ENCODE measurements around the gene CAPN2.
"Not testable (repeated sequence)": the region's sequence is repeated elsewhere in the genome, so short reads cannot be mapped to it uniquely, and the experiment has no call there.

Gene CAPN2

DNA sequence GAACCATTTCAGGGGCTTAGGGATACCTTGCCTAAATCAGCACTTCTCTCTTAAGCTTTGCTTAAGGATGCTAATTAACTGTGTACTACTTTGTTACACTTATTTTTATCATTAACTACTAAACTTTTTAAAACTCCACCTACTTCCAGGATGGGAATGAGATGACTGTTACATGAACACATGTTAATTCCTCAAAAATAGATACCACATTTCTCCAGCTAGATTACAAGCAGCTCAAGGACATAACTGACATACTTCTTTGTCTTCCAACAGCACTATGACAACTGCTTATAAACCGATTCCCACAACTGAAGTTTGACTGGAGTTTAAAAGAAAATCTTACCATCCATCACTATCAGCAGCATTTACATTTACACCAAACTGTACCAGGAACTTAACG lies 79.7 kb downstream of the CAPN2 start:
- no peak for DNase-seq (ENCODE audit: low spot score)

DNA sequence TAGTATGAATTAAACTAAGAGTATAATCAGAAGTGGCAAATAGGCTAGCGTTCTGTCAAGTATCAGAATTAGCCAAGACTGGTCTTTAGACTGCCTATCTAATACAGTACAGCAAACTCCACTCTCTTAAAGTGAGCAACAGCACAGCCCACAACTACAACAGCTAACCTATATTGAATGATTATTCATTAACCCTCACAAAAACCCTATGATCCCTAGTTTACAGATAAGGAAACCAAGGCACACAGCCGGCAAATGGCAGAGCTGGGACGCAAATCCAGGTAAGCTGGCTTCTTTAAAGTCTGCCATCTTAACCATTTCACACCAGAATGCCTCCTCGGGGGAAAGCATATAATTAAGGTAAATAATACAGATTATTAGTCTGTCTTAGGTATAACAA lies 81.4 kb downstream of the CAPN2 start:
- no peak for DNase-seq (ENCODE audit: low spot score)

DNA sequence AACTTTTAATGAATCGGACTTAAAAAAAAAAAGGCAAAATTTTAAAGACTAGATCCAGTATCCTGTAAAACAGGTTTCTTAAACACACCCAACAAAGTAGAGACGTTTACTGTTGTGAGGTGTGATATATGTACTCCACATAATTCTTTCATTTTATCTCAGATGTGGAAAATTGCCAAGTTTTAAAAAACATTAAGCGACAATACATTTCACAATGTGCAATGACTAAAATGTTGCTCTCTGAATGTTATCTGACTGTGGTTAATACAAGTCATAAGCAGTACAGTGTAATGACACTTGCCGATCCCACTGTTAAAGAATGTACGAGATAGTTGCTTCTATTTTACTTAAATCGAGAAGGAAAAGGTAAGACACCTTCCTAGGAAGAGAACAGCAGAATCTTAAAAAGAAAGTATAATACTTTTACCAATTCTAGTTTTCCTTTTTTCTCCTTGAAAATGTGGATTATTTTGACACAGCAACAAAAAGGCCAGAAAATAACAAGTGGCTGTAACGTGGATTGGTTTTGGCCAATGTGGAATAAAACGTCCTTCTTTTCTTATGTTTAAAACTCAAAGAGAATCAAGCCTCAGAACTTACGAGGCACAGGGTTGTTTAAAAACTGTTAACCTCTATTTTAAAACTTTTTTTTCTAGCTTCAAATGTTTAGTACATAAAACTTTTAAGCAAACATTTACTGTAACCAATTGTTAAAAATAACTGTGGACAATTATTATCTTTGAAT lies 82.0 kb downstream of the CAPN2 start:
- DNase-seq (ENCODE audit: low spot score): no peak

DNA sequence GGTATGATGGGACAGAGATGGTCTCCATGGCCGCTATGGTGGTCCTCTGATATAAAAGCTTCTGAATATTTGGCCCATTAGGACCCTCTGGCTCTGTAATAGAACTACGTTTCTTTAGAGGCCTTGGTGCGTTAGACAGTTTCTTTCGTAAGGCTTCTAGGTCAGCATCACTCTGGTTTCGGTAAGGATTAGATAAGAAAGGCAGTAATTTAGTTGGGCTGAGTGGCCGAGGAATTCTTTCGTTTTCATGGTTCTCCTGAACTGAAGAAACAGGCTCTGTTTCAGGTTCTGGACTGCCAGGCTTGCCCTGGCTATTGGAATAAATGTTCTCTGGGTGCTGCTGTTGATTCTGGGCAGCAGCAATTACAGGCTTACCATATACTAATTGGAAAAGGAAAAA lies 83.9 kb downstream of the CAPN2 start:
- no peak for DNase-seq (ENCODE audit: low spot score)

DNA sequence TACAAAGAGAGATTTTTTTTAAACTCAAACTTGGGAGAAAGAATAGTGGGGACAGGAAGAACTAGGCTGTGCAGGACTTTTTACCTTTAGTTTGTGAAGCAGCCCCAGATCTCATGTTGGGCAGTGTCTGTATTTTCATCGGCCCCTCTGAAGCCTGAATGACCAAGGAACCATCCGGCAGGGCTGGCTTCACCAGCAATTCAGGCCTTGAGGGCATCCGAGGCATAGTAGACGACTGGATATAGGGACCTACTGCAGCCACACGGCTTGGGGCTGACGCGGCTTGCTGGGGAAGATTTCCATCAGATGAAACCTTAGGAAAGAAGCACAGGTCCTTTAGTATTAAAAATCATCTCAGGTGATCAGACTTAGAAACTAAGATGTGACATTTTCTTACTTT lies 89.7 kb downstream of the CAPN2 start:
- no peak for DNase-seq (ENCODE audit: low spot score)

DNA sequence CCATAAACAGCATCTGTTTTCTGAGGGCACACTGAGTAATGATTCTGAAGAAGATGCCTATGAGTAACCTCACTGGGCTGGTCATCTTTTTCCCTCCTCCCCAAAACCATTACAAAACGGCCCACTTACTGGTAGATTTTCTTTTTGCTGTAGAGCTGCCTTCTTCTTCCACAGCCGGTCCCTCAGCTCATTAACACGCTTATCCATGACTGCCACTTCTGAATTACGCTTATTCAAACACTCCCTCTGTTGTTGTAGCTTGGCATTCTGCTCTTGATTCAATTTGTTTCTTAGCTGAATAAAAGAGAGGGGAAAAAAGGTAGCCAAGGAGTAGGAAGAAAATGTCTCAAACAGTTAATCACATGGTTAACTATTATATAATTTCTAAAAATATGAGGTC lies 90.3 kb downstream of the CAPN2 start:
- no peak for DNase-seq (ENCODE audit: low spot score)

DNA sequence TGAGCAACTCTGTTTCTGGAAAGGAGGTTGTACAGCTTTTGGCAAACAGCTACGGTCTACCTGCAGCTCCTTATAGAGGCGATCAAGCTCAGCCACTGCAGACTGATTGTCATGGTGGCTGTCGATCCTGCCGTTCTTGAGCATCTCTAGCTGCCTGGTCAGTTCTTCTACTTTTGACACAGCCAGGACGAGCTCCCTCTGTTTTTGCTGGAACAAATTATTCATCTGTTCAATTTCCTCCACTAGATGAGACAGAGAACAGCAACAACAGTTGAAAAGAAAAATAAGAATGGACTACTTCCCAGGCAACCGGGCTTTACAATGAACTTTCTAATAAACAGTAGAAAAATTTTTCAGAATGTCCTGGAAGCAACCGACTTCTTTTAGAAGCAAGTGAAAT lies 90.9 kb downstream of the CAPN2 start:
- no peak for DNase-seq (ENCODE audit: low spot score)

DNA sequence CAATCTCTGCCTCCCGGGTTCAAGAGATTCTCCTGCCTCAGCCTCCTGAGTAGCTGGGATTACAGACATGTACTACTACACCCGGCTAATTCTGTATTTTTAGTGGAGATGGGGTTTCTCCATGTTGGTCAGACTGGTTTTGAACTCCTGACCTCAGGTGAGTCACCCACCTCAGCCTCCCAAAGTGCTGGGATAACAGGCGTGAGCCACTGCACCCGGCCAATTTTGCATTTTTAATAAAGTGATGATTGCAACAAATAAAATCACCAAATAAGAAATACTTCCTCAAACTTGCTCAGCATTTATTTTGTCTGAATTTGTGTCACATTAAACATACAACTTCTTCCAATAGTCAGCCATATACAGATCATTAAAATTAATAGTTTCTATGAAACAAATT lies 97.6 kb downstream of the CAPN2 start:
- not testable (repeated sequence) for DNase-seq (ENCODE audit: low spot score)

DNA sequence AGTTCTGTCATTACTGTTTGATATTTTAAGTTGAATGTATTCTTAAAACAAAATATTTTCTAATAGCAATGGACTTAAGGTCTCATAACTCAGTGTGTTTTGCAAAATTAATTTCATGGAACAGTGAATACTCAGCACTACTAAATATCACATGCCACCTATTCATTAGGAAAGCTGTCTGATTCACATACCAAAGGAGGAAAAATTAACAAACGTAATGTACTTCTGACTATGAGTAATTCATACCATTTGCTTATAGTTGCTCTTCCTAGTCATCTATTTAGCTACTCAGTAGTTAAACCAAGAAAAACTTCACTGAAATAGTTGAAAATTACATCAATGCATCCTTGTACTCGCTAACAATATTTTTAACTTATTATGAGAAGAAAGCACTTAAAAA lies 98.2 kb downstream of the CAPN2 start:
- DNase-seq (ENCODE audit: low spot score): no peak

DNA sequence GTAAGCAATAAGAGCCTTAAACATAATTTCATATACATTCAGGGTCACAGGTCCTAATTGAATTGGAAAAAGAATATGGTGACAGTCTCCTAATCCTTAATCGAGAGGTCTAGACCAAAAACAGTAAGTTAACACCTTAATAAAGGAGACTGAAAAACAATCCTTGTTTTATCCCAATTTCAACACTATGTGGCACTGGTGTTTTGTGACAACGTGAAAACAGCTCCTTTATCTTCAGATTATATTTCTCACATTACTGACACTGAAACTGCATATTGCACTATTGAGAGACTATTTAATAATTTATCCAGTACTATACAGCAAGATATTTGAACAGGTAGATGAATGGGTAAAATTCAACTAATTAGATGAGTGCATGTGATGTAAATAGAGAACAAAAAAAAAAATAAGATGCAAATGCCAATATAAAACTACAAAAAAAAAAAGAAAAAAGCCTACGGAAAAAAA lies 99.3 kb downstream of the CAPN2 start:
- no peak for DNase-seq (ENCODE audit: low spot score)

DNA sequence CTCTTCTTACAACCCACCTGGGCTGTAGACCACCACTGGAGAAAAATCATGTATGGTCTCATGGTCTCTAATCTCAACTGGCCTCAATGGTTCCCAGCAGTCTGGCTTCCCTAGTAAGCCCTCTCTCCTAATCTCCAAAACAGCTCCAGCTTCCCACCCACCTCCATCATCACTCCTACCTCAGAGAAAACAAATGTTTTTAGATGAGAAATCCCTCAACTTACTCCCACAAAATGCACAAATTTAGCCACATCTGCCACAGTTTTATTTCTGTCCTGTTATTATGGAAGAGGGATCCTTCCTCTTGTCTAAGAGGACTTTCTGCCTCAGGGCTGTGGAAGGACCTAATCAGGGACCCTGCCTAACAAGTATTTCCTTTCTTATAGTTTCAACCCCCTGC lies 101.3 kb downstream of the CAPN2 start:
- DNase-seq (ENCODE audit: low spot score): no peak

DNA sequence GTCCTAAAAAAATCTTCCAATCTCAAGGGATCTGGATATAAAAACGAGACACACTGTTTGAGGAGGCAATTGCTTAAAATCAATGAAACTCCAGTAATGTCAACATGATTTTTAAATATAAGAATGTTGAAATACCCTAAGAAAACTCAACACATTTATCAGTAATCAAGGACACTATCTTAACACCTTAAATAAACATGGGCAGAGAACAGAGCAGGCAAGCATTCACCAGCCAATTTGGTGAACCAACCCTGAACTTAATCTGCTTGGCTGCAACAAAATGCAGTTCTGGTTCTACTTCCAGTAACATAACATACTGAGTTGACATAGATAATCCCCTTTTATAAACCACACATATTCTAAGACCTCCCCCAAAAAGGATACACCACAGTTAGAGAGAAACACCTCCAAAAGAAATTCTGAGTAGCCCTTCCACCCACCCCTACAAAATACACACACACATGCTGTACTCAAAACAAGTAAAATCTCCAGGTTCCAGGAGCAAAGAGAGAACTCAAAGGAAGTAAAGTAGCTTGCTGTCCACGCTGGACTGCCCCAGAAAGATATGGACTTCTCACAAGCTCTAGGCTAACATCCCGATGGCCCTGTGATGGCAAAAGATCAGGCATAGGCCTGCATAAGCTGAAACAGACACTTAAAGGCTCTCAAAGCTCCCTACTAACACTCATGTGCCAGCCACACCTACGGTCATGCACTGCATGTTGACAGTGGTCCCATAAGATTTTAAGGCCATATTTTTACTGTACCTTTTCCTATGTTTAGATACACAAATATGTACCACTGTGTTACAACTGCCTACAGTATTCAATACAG lies 102.9 kb downstream of the CAPN2 start:
- DNase-seq (ENCODE audit: low spot score): no peak

DNA sequence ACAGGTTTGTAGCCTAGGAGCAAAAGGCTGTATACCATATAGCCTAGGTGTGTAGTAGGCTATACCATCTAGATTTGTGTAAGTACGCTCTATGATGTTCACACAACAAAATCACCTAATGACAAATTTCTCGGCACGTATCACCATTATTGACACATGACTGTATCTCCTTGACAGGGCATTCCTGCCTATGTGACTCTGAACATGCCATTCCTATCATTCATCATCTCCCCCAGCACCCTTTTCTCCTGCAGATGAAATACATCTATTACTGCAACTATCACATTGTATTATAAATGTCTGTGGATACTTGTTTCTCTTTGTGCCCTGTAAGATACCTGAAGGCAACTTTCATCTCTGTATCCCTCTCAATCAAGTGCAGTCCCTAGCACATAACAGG lies 103.5 kb downstream of the CAPN2 start:
- no peak for DNase-seq (ENCODE audit: low spot score)

DNA sequence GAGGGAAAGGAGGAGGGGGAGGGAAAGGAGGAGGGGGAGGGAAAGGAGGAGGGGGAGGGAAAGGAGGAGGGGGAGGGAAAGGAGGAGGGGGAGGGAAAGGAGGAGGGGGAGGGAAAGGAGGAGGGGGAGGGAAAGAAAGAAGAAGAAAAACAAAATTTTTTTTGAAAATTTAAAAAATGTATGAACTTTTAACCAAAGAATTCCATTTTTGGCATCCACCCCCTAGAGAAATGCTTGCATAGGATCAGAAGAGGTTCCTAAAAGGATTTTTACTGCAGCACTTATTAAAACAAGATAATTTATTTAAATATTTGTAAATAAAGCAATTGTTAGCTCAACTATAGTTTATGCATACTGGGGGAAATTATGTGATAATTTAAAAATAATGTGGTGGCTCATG lies 104.9 kb downstream of the CAPN2 start:
- not testable (repeated sequence) for DNase-seq (ENCODE audit: low spot score)

DNA sequence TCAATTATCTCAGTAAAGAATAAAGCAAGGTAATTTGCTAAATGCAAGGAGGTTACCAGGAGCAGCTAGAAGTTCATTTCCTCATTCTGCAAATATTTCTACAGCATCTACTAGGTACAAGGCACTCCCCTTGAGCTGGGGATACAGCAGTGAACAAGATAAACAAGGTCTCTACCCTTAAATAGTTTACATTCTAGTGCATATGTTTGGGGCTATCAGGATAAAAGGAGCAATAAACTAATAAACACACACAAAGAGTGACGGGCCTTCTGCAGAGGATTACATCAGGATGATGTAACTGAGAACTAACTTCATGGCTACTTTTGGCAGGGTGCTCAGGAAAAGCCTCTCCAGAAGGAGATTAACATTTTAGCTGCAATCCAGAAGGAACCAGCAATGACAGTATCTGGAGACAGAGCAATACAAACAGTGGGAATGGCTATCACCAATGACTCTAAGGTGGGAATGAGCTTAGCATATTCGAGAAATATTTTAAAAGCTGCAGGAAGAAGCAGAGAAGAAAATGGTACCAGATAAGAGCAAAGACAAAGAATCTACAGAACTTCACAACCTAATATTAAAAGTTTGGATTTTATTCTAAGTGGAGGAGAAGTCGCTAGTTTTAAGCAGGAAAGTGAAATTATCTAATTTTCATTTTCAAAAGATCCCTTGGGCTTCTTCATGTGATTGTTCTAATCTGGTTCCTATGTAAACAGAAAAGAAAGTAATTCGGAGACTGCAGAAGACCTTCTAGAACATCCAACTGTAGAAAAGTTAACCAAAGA lies 107.6 kb downstream of the CAPN2 start:
- no peak for DNase-seq (ENCODE audit: low spot score)

DNA sequence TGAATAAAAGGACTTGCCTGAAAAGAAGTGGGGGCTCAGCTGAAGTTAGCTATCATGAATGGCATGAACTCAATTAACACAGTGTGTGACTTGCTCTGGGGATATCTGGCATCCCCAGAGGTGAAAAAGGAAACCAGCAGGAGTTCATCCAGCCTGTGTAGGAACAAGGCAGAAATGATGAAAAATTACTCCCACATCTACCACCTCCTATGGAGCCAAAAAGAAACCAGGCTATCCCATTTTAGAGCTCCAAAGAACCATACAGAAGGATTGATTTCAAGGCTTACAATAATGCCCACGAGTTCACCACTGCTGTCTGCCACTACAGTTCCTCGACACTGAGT lies 108.1 kb downstream of the CAPN2 start:
- no peak for DNase-seq (ENCODE audit: low spot score)

DNA sequence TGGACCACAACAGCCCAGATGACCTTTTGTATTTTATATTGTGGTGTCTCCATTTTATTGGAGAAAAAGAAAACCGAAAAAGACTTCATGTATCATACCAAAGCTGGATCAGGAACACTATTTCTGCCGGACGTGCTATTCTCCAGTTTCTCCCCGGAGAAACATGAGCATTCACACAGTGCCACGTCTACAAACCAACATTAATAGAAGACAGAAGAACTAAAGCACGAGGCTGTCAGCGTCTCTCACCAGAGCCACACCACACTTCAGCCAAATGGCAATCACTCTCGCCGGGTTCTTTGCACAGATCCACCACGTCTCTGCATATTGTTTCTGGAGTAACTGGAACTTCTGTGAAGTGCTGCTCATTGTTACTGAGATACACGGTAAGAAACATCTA lies 108.6 kb downstream of the CAPN2 start:
- no peak for DNase-seq (ENCODE audit: low spot score)

DNA sequence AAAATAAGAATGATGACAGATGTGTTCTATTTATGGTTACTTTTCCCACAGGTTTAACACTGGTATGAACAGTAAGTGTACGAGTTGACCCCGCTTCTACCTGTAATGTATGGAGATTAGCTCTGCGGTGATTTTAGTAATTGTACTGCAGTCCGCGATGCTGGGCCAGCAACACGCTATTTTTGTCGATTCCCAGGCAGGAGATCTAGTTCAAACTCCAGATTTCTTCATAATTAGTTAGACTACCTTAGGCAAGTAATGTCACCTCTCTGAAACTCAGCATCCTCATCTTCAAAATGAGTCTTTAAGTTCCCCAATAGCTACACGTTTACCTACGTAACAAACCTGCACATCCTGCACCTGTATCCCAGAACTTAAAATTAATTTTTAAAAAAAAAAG lies 111.9 kb downstream of the CAPN2 start:
- DNase-seq (ENCODE audit: low spot score): no peak

DNA sequence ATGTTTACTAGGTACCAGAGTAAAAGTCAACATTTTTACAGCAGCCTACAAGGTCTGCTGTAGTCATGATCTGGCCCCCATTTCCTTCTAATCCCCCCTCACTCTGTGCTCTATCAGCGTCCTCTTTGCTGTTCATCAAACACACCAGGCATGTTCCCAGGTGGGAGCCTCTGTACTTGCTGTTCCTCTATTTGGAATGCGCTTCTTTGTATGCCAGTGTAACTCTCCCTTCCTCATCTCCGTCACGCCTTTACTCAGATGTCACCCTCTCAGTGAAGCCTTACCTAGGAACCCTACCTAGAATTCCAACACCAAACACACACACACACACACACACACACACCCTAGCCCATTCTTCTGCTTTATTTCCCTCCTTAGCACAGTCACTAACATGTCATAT lies 112.4 kb downstream of the CAPN2 start:
- DNase-seq (ENCODE audit: low spot score): no peak

Data from iPS-NIHi11 (cell line).